Measurements from ENCODE around the gene VKORC1. TPM values are rescaled to one million over a fixed set of nuclear protein-coding genes. Genes with fewer than 3 reads are reported as not detected.

VKORC1 gene
- polyA plus RNA-seq, 1 of the 3 experiments (the other 2 are of a cell fraction) = 434 TPM

- Histone ChIP-seq H3K27me3 (ENCODE audit: insufficient read depth) (no peaks in the 10 kb centered on the region), H2AFZ (ENCODE audit: low read depth) (no peak overlapping the region), H3K9me2 (no peaks in the 10 kb centered on the region), H3F3A (replicated peaks; ENCODE audit: insufficient read depth) (no peaks in the 10 kb centered on the region), H4K20me1 (ENCODE audit: insufficient read depth) (peaks cover 12% of the 10 kb centered on the region; the same call in 1 of the 2 replicates), H3K4me1 (ENCODE audit: control insufficient read depth in 1 of 2, insufficient read depth in 2 of 2, low read depth in 1 of 2, low read length in 1 of 2) (no peaks in the 10 kb centered on the region; a peak in 1 of 4 replicates), H3K4me3 (ENCODE audit: low read depth in 2 of 2, low read length in 1 of 2) (no peak overlapping the region), H3K27ac (ENCODE audit: low read depth in 2 of 2, low read length in 1 of 2) (no peak overlapping the region), H3K9me3 (no peaks in the 10 kb centered on the region), H3K36me3 (replicated peaks in 1 of 2; ENCODE audit: control insufficient read depth in 1 of 2, insufficient read depth in 2 of 2, low read length in 1 of 2) (peaks cover 24 to 62% of the 10 kb centered on the region in 2 experiments), H3K4me2 (no peak overlapping the region), H3K9ac (no peak overlapping the region), H3K79me2 (ENCODE audit: insufficient read depth) (peaks cover 44% of the 10 kb centered on the region; the same call in 1 of the 2 replicates)
- ChIA-PET CTCF (no interaction called here), POLR2A (interaction anchor here (0.7 kb wide), 1 partner anchor 11 kb away, joined by 3 read pairs; no protein-coding TSS in a partner anchor)
- DNase-seq = no peak
- no peak for TF ChIP-seq TEAD4 (IDR thresholded peaks at IDR 0.05; ENCODE audit: borderline replicate concordance, insufficient read depth)
- TF ChIP-seq, protein P1, sequence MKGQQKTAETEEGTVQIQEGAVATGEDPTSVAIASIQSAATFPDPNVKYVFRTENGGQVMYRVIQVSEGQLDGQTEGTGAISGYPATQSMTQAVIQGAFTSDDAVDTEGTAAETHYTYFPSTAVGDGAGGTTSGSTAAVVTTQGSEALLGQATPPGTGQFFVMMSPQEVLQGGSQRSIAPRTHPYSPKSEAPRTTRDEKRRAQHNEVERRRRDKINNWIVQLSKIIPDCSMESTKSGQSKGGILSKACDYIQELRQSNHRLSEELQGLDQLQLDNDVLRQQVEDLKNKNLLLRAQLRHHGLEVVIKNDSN (IDR thresholded peaks at IDR 0.05; ENCODE audit: borderline replicate concordance, low read depth) = no peak
- WGBS (ENCODE audit: low lambda C conversion rate) = 80% methylated on average over 10 of the region's 14 CpGs
Measured at GRCh38 chr16:31082368-31083045, 12.1 kb downstream of the VKORC1 start.

DNA sequence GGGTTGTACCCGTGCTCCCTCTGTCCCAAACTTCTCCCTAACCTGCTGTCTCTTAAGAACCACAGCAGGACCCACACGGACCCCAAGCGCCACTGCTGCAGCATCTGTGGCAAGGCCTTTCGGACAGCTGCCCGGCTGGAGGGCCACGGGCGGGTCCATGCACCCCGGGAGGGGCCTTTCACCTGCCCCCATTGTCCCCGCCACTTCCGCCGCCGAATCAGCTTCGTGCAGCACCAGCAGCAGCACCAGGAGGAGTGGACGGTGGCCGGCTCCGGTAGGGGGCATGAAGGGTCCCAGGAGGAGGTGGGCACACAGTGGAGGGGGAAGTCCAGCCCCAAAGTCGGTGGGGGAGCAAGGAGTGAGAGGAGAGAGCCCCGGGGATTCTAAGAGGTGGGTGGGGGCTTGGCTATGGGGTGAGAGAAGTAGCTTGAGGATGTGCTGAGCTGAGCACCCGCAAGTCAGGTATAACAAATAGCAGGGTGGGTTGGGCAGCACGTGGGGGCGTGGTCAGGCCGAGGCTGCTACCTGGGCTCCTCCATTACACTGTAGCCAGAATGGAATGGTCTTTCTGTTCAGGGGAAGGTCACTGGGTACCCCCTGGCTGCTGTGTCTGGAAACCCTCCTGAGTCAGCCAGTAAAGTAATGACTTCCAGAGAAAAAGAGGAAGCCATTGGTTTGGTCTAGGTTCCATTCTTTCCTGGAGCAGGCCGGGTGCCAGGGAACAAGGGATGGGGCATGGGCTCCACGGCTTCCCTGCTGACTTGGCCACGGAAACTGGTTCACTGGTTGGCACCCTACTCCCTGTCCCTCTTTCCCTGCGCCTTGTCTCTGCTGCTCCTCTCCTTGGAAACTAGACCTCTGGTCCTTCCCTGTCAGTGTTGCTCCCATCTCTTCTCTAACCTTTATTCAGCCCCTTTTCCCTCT, 12.9 kb downstream of the VKORC1 start:
- 81% methylated on average over 15 of the region's 26 CpGs for WGBS (ENCODE audit: low lambda C conversion rate)
- Histone ChIP-seq H2AFZ (ENCODE audit: low read depth) (no peak overlapping the region), H3F3A (replicated peaks; ENCODE audit: insufficient read depth) (no peaks in the 10 kb centered on the region), H3K4me3 (ENCODE audit: low read depth in 2 of 2, low read length in 1 of 2) (no peak overlapping the region), H3K79me2 (ENCODE audit: insufficient read depth) (peaks cover 52% of the 10 kb centered on the region; the same call in 1 of the 2 replicates), H3K36me3 (replicated peaks in 1 of 2; ENCODE audit: control insufficient read depth in 1 of 2, insufficient read depth in 2 of 2, low read length in 1 of 2) (peaks cover 28 to 68% of the 10 kb centered on the region in 2 experiments), H3K9me2 (no peaks in the 10 kb centered on the region), H3K27ac (ENCODE audit: low read depth in 2 of 2, low read length in 1 of 2) (no peak overlapping the region), H3K9me3 (no peaks in the 10 kb centered on the region), H3K4me1 (ENCODE audit: control insufficient read depth in 1 of 2, insufficient read depth in 2 of 2, low read depth in 1 of 2, low read length in 1 of 2) (no peaks in the 10 kb centered on the region; a peak in 1 of 4 replicates), H4K20me1 (ENCODE audit: insufficient read depth) (peaks cover 12% of the 10 kb centered on the region; the same call in 1 of the 2 replicates), H3K4me2 (no peak overlapping the region; the same call in 1 of the 2 replicates), H3K9ac (no peak overlapping the region), H3K27me3 (ENCODE audit: insufficient read depth) (no peaks in the 10 kb centered on the region)
- CTCF ChIA-PET = interaction anchor here (1.1 kb wide), 1 partner anchor 129 kb away, joined by 4 read pairs; no protein-coding TSS in a partner anchor
- TF ChIP-seq POLR2AphosphoS5 (IDR thresholded peaks at IDR 0.05; ENCODE audit: low read depth, low read length) = 0 out of 2 replicates have a peak, but pooled peaks have one; percentile 3
- TF ChIP-seq, protein P2, sequence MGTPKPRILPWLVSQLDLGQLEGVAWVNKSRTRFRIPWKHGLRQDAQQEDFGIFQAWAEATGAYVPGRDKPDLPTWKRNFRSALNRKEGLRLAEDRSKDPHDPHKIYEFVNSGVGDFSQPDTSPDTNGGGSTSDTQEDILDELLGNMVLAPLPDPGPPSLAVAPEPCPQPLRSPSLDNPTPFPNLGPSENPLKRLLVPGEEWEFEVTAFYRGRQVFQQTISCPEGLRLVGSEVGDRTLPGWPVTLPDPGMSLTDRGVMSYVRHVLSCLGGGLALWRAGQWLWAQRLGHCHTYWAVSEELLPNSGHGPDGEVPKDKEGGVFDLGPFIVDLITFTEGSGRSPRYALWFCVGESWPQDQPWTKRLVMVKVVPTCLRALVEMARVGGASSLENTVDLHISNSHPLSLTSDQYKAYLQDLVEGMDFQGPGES (IDR thresholded peaks at IDR 0.05; ENCODE audit: low read depth, low read length) = no peak
- POLR2A ChIA-PET = no interaction called here
- DNase-seq = no peak

Measured in SK-N-SH (cell line).